Panc1 (cell line): Measurements from ENCODE around the gene ANXA6. TPM values are rescaled to one million over a fixed set of nuclear protein-coding genes. Genes with fewer than 3 reads are reported as not detected.

ENCODE experiments used
- ATAC-seq: fragments of 200-7000 bp; cut with Tn5 transposase; 2 replicates; pipeline ENCODE4 v1.9.1; 2020; ENCODE audit warnings: mild to moderate bottlenecking, moderate library complexity
- BruUV-seq: library from RNA; stranded (reverse); fragments of 400-500 nt; replicated peaks from 2 replicates; lab custom pipeline; 2021; lab: Mats Ljungman, UMichigan
- CTCF ChIA-PET: fragments of 300-600 bp; sonication (Branson Sonifier 250); formaldehyde crosslinking; loops from one replicate; lab custom pipeline; 2022; ENCODE audit warnings: antibody characterized with exemption; lab: Charles Lee
- POLR2A ChIA-PET: fragments of 300-600 bp; sonication (Branson Sonifier 250); formaldehyde crosslinking; loops from one replicate; lab custom pipeline; 2022; ENCODE audit warnings: antibody characterized with exemption; lab: Charles Lee
- DNase-seq: peaks from one replicate; pipeline ENCODE4 v3.0.0-alpha.2; 2010; ENCODE audit warnings: low read depth, low spot score
- H3K27ac ChIP-seq: 2 replicates; pipeline ENCODE4 v1.5.1; 2011; ENCODE audit warnings: mild to moderate bottlenecking, low read length, inconsistent platforms
- H3K27me3 ChIP-seq: fragments of 200-500 bp; sonication (Bioruptor generic); 2 replicates; pipeline ENCODE4 v1.6.0; 2014; ENCODE audit warnings: low read length, inconsistent platforms; ENCODE audit not compliant: control insufficient read depth, insufficient read depth
- H3K36me3 ChIP-seq: fragments of 200-500 bp; sonication (Bioruptor generic); 2 replicates; pipeline ENCODE4 v1.5.1; 2014; ENCODE audit warnings: inconsistent platforms, mild to moderate bottlenecking, low read length, moderate library complexity; ENCODE audit not compliant: control insufficient read depth, insufficient read depth
- H3K4me1 ChIP-seq: 2 replicates; pipeline ENCODE4 v1.5.1; 2011; ENCODE audit warnings: inconsistent platforms, mild to moderate bottlenecking, low read length, moderate library complexity; ENCODE audit not compliant: control insufficient read depth, insufficient read depth
- H3K4me3 ChIP-seq, 2 experiments: 2 replicates each; pipeline ENCODE4 v1.5.1; 2011 to 2012; ENCODE audit warnings: low read depth in 2 of 2, low read length in 2 of 2, mild to moderate bottlenecking in 2 of 2, inconsistent platforms in 1 of 2, moderate library complexity in 1 of 2
- H3K9me3 ChIP-seq: fragments of 200-500 bp; sonication (Bioruptor generic); 2 replicates; pipeline ENCODE4 v1.5.1; 2014; ENCODE audit warnings: low read depth, mild to moderate bottlenecking, inconsistent platforms, low read length, moderate library complexity; ENCODE audit not compliant: control insufficient read depth, insufficient read depth
- POLR2AphosphoS5 ChIP-seq: IDR thresholded peaks from 2 replicates; pipeline ENCODE4 v1.6.1; 2012; ENCODE audit warnings: mild to moderate bottlenecking, low read depth, low read length, moderate library complexity
- REST ChIP-seq, 2 experiments: IDR thresholded peaks; 2 replicates each; pipeline ENCODE4 v1.6.1; 2011 to 2012; ENCODE audit warnings: low read depth in 2 of 2, control low read depth in 1 of 2, low read length in 1 of 2, mild to moderate bottlenecking in 1 of 2, moderate library complexity in 1 of 2; ENCODE audit not compliant: insufficient read depth in 1 of 2
- SIN3A ChIP-seq: IDR thresholded peaks from 2 replicates; pipeline ENCODE4 v1.6.1; 2012; ENCODE audit warnings: low read depth, mild to moderate bottlenecking, low read length, moderate library complexity, borderline replicate concordance; ENCODE audit not compliant: insufficient read depth
- TCF7L2 ChIP-seq: IDR thresholded peaks from 2 replicates; pipeline ENCODE4 v1.6.1; 2011; ENCODE audit warnings: mild to moderate bottlenecking, low read depth, low read length, inconsistent platforms
- in situ Hi-C: cut with HindIII; loops from 2 replicates; pipeline ENCODE4 v1.10.0; 2016; ENCODE audit warnings: low sequenced_read_pairs, low pct_unique_long_range_greater_than_20kb
- intact Hi-C: fragments of 100-400 bp; cut with micrococcal nuclease; formaldehyde crosslinking; loops from one replicate; pipeline ENCODE4 v1.10.0; 2022; ENCODE audit not compliant: unreplicated experiment
- total RNA-seq: library from RNA; stranded (reverse); gene quantifications from one replicate; pipeline ENCODE4 v1.2.1, GENCODE V29; 2021; ENCODE audit not compliant: unreplicated experiment
- TF ChIP-seq, protein P1 (sequence below): fragments of 450-650 bp; IDR thresholded peaks from 2 replicates; pipeline ENCODE4 v1.5.1; 2017; ENCODE audit warnings: mild to moderate bottlenecking

ANXA6 gene
- total RNA-seq, 1 experiment from 2014 or later = 60.0 TPM

- DNase-seq (no peak), ATAC-seq (no peak)
- H3K27ac ChIP-seq = no peak overlapping the region
- H3K36me3 ChIP-seq = no peaks in the 10 kb centered on the region
- no peaks in the 10 kb centered on the region for H3K27me3 ChIP-seq
- BruUV-seq = no TSS peak
- no peak overlapping the region for H3K4me3 ChIP-seq
- no peaks in the 10 kb centered on the region for H3K9me3 ChIP-seq
- POLR2A ChIA-PET = no interaction called here
- H3K4me1 ChIP-seq = no peaks in the 10 kb centered on the region
- intact Hi-C loops (loop anchor here (5.0 to 10.0 kb wide), 2 partner anchors 115 to 362 kb away; no protein-coding TSS in a partner anchor), in situ Hi-C loops (no loop called here)
- TF ChIP-seq REST (IDR thresholded peaks at IDR 0.05; ENCODE audit: insufficient read depth in 1 of 2, low read depth in 2 of 2, low read length in 1 of 2) (no peak), TCF7L2 (no peak), SIN3A (no peak)
- TF ChIP-seq, protein P1, sequence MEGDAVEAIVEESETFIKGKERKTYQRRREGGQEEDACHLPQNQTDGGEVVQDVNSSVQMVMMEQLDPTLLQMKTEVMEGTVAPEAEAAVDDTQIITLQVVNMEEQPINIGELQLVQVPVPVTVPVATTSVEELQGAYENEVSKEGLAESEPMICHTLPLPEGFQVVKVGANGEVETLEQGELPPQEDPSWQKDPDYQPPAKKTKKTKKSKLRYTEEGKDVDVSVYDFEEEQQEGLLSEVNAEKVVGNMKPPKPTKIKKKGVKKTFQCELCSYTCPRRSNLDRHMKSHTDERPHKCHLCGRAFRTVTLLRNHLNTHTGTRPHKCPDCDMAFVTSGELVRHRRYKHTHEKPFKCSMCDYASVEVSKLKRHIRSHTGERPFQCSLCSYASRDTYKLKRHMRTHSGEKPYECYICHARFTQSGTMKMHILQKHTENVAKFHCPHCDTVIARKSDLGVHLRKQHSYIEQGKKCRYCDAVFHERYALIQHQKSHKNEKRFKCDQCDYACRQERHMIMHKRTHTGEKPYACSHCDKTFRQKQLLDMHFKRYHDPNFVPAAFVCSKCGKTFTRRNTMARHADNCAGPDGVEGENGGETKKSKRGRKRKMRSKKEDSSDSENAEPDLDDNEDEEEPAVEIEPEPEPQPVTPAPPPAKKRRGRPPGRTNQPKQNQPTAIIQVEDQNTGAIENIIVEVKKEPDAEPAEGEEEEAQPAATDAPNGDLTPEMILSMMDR = no peak
- CTCF ChIA-PET = interaction anchor here (0.7 to 1.0 kb wide), 3 partner anchors 12 to 49 kb away, joined by 3 to 11 read pairs (median 4); no protein-coding TSS in a partner anchor
Observed at GRCh38 chr5:151167022-151167421, 9.4 kb upstream of the ANXA6 start.

GRCh38 chr5:151164687-151165392, 7.3 kb upstream of the ANXA6 start:
- in situ Hi-C loops (no loop called here), intact Hi-C loops (loop anchor here (1.0 to 10.0 kb wide), 4 partner anchors 39 to 360 kb away; no protein-coding TSS in a partner anchor)
- CTCF ChIA-PET = interaction anchor here (0.6 to 4.0 kb wide), 11 partner anchors 8 to 363 kb away, joined by 3 to 48 read pairs (median 4); partner anchors contain the start of genes CCDC69 and GM2A

More at GRCh38 chr5:151164687-151165392, 7.3 kb upstream of the ANXA6 start:
- no peak overlapping the region for H3K27ac ChIP-seq
- H3K4me3 ChIP-seq = no peak overlapping the region
- no peaks in the 10 kb centered on the region for H3K4me1 ChIP-seq
- no peaks in the 10 kb centered on the region for H3K36me3 ChIP-seq
- DNase-seq (peak; percentile 75), ATAC-seq (peak; percentile 99)
- H3K9me3 ChIP-seq = no peaks in the 10 kb centered on the region
- TF ChIP-seq, protein P1 = peak; percentile 92
- no peak for TF ChIP-seq REST (IDR thresholded peaks at IDR 0.05; ENCODE audit: insufficient read depth in 1 of 2, low read depth in 2 of 2, low read length in 1 of 2)
- no peak for TF ChIP-seq SIN3A
- no peak for TF ChIP-seq TCF7L2
- TF ChIP-seq POLR2AphosphoS5 = no peak
- no peaks in the 10 kb centered on the region; the same call in 1 of the 2 replicates for H3K27me3 ChIP-seq
- POLR2A ChIA-PET = no interaction called here
- BruUV-seq = no TSS peak
